GM18526 (cell line): ENCODE measurements around the gene SLC6A1.

ENCODE experiments used
- POLR2A ChIP-seq: IDR thresholded peaks from 3 replicates; pipeline ENCODE4 v1.6.1; 2011; ENCODE audit not compliant: insufficient read length; ENCODE audit errors: extremely low read depth

SLC6A1 gene

DNA sequence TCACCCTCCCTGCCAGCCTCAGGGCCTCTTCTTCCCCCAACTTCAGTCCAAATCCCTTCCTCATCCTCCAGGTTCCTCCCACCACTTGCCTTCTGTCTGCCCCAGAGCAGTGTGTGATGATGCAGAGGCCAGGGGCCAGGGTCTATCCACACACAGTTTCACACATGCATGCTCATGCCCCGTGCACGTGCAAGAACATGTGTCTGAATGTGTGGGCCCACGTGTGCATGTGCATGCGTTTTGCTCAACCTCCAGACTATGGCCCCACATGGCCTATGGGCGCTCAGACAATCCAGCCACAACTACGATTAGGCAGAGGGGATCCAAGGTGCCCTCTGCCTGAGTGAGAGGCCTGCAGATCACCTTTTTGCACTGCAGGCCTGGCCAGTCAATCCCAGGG, 32.3 kb upstream of the SLC6A1 start:
- TF ChIP-seq POLR2A: no peak

GRCh38 chr3:10961921-10962320, 30.6 kb upstream of the SLC6A1 start:
- no peak for TF ChIP-seq POLR2A

GRCh38 chr3:10962481-10963036, 30.0 kb upstream of the SLC6A1 start:
- no peak for TF ChIP-seq POLR2A

DNA sequence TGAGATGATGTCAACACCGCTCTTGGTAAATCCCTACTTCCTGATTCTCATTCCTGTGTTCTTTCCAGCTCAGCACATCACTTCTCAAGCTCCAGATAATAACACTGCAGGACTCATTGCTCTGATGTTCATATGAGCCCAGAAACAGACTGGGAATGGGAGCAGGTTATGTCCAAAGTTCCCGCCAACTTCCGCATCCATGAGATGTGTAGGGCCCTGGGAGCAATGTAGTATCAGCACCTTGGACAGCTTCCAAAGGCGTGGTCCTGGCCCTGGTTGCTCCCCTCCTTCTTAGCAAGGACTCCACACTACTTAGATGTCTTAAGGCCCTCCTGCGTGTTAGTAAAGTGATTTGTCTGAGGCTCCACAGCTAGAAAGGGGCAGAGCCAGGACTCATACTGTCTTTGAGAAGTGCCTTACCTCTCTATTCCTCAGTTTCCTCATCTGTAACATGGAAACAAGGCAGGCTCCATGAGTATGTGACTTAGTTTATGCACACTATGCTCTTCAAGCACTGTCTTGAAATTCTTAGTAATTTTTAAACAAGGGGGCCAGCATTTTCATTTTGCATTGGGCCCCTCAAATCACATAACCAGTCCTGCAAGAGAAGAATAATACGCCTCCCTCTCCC, 27.9 kb upstream of the SLC6A1 start:
- no peak for TF ChIP-seq POLR2A

DNA sequence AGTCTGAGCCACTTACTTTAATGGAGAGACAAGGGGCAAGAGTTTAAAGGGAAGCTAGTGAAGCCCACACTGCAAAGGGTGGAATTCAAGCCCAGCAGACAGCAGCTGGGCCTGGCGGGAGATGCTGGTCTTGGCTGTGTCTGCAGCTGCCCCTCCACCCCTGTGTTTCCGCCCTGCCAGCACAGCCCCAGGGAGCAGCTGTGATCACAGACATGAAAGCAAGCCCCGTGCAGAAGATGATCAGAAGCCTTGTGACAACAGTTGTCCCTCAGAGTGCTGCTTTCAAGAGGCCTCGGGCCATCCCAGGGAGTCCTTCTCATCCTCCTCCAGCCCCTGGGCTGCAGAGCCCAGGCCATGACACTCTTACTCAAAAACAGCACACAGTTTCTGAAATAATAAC, 24.1 kb upstream of the SLC6A1 start:
- no peak for TF ChIP-seq POLR2A

DNA sequence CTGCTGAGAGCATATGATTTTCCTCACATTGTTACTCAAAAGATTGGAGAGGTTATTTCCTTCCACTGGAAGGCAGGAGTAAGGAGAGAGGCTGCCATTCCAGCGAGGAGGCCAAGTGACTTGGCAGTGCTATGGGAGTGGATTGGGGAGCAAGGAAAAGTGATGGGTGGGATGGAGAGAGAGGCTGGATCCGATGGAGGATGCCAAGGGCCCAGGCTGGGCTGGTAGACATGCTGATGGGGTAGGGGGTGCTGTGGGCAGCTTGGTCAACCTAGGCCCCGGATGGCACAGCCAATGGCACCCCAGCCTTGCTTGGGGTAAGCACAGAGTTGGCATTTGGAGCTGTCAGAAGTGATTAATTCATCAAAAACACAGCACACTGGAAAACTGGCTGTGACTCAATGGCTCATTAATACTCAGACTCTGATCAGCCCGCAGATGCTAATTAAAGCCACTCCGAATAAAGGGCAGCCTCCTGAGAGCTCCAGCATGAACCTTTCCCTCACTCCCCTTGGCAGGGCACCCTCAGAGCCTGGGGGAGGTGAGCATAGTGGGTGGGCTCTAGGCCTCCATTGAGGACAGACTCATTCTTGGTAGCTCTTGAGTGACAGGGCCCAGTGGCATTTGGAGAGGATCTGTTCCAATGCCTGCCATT, 22.1 kb upstream of the SLC6A1 start:
- TF ChIP-seq POLR2A: no peak

DNA sequence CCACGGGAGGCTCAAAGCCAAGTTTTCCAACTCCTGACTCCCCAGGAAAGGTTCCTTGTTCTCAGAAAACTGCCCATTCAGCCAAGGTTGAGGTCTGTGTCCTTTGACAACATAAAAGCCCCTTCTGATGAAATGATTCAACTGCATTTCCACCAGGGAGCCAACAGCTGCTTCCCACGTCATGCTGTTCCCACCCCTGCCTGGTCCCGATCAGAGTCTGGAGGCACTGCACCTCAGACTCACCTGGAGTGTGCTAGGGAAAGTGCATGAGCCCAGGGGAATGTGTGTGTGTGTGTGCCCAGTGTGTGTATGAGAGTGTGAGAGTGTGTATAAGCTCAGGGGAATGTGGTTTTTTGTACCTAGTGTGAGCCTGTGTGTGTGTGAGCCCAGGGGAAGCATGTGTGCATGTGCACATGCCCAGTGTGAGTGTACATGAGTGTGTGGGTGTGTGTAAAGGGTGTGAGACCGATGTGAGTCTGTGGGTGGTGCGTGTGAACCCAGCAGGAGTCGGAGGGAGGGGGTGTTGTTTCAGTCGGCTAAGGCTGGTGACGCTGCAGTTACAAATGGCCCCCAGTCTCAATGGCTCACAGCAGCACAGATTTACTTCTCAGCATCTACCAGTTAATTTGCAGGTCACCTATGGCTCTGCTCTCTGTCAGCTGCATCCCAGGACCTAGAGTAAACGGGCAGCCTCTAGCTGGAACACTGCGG, 20.3 kb upstream of the SLC6A1 start:
- TF ChIP-seq POLR2A: no peak

GRCh38 chr3:10973046-10973595, 19.4 kb upstream of the SLC6A1 start:
- TF ChIP-seq POLR2A: no peak

DNA sequence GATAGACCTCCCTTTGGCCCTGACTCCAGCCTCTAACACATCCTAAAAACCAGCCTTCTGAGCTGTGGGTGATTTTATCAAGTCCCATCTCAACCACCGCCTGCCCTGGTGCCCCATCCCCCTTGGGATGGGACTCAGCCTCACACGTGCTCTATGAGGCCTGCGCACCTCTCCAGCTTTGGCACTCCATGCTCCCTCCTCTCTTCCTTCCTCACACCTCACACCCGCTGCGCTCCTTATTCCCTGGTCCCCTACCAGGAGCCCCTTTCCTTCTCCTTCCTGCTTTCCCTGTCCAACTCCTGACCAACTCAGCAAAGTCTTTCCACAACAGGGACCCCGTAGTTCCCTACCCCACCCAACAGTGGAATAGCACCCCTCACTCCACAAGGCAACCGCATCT, 18.4 kb upstream of the SLC6A1 start:
- TF ChIP-seq POLR2A: no peak

- no peak for TF ChIP-seq POLR2A
Observed at GRCh38 chr3:10974746-10975375, 17.7 kb upstream of the SLC6A1 start.

DNA sequence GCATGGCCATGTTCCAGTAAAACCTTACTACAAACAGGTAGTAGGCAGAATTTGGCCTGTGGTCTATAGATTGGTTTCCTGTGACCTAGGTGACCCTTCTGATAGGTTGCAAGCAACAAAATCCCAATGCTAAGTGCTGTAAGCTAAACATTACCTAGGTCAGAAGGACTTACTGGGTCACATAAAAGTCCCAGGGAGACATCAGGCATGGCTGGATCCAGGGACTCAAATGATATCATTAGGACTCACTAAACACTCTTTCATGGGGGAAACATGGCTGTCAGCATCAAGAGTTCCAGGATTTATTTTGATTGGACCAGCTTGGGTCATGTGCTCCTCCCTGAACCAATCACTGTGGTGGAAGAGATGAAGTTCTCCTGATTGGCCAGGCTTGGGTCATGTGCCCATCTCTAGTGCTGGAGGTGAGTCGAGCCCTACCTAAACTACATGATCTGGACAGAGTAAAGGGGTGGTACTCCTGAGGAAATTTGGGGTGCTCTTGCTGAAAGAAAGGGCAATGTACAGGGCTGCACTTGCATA, 16.8 kb upstream of the SLC6A1 start:
- no peak for TF ChIP-seq POLR2A

- no peak for TF ChIP-seq POLR2A
Observed at GRCh38 chr3:10976770-10977169, 15.8 kb upstream of the SLC6A1 start.

DNA sequence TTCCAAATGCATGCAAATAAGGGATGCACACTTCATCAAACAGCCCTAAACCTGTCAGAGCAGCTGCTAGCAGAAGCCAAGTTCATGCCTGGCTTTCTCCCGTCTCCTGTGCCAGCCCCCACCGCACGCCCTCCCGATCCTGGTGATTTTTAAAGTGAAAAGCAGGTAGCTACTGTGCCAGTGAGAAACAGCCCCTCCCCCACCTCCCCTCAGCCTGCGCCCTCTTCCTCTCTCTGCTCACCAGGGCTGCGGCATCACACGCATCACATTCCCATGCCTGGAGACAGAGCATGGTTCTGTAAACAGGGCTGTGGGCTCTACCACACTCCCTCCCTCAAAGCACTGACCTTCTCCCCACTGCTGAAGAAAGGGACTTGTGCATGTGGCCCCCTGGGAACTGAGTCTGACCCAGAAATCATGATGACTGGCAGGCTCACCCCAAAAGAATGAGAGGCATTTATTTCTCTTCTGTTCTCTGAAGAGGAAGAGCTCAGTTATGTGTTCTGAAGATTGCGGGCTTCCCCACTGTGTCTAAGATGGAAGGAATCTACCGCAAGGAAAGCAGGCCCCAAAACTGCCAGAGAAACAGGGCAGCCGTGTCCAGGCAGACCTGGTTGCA, 14.5 kb upstream of the SLC6A1 start:
- no peak for TF ChIP-seq POLR2A

DNA sequence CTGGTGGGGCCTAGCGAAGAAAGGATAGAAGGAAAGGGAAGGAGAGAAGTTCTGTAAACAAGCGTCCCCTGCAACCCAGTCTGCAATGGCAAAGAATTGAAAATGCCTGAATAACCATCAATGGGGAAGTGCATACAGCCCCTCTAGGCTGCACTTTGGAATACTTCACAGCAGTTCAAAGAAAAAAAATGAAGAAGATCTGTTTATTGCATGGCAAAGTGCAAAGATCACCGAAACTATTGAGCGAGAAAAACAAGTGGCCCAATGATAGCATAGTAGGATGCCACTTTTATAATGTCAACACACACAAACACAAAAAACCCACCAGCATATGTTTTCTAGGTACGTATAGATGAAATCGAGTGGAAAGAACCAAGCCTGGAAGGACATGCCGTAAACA, 13.6 kb upstream of the SLC6A1 start:
- TF ChIP-seq POLR2A: no peak

DNA sequence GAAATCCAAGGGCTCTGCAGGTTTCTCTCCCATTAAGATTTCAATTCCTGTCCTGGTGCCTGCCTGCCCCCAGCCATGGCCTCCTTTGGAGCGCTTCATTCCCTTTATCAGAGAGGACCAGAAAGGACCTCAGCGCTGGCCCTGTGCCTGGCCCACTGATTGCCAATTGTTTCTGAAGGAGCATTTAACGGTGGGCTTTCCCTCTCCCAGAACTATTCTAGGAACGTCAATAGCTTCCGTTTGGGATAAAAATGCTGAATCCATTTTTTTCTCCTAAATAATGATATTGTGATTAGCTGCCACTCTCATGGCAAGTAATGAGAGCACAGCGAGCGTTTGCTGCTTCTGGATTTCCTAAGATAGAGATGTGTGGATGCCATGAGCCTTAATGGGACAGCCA, 12.2 kb upstream of the SLC6A1 start:
- no peak for TF ChIP-seq POLR2A
